Measurements from ENCODE around the gene ZNF491. TPM values are rescaled to one million over a fixed set of nuclear protein-coding genes. Genes with fewer than 3 reads are reported as not detected.
"Not testable (repeated sequence)": the region's sequence is repeated elsewhere in the genome, so short reads cannot be mapped to it uniquely, and the experiment has no call there.

The ZNF491 gene
- total RNA-seq, 1 donor from 2014 or later: not detected

DNA sequence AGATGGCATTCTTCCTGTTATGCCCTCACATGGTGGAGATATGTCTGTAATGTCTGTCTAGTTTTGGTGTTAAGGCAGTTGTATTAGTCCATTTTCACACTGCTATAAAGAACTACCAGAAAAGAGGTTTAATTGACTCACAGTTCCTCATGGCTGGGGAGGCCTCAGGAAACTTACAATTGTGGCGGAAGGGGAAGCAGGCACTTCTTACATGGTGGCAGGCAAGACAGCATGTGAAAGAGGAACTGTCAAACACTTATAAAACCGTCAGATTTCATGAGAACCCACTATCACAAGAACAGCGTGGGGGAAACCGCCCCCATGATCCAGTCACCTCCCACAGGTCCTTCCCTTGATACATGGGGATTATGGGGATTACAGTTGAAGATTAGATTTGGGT is 28.3 kb upstream of the ZNF491 start:
- peaks cover 32% of the 10 kb centered on the region for H3K79me2 ChIP-seq (ENCODE audit: insufficient read depth, low read length)
- H3K9ac ChIP-seq (ENCODE audit: low read length): no peak overlapping the region
- no peaks in the 10 kb centered on the region for H3K27me3 ChIP-seq (ENCODE audit: insufficient read depth, low read length)
- no peaks in the 10 kb centered on the region for H3K36me3 ChIP-seq (ENCODE audit: insufficient read depth, low read length)
- no peak for DNase-seq (ENCODE audit: low read depth)
- Mint-ChIP-seq H3K36me3 (ENCODE audit: low read depth, unreplicated experiment) (no peaks in the 10 kb centered on the region), H3K27ac (ENCODE audit: unreplicated experiment) (no peak overlapping the region), H3K4me1 (ENCODE audit: low read depth, unreplicated experiment) (no peaks in the 10 kb centered on the region), H3K9me3 (ENCODE audit: unreplicated experiment) (peaks cover 17% of the 10 kb centered on the region), H3K4me3 (ENCODE audit: unreplicated experiment) (no peak overlapping the region), H3K27me3 (ENCODE audit: low read depth, unreplicated experiment) (no peaks in the 10 kb centered on the region)
- no peaks in the 10 kb centered on the region for H3K4me1 ChIP-seq (ENCODE audit: insufficient read depth, low read length)
- FAIRE-seq: no peak
- peaks cover 20% of the 10 kb centered on the region for H3K9me3 ChIP-seq (ENCODE audit: insufficient read depth, low read depth, low read length)
- H3K4me3 ChIP-seq (ENCODE audit: insufficient read depth, low read depth, low read length): no peak overlapping the region
- H4K20me1 ChIP-seq (ENCODE audit: insufficient read depth, low read length): no peaks in the 10 kb centered on the region
- no peak overlapping the region for H3K4me2 ChIP-seq (ENCODE audit: low read length)
- no peak overlapping the region for H3K27ac ChIP-seq (ENCODE audit: low read depth, low read length)
- H2AFZ ChIP-seq (ENCODE audit: low read depth, low read length): no peak overlapping the region
- TF ChIP-seq, protein P1, sequence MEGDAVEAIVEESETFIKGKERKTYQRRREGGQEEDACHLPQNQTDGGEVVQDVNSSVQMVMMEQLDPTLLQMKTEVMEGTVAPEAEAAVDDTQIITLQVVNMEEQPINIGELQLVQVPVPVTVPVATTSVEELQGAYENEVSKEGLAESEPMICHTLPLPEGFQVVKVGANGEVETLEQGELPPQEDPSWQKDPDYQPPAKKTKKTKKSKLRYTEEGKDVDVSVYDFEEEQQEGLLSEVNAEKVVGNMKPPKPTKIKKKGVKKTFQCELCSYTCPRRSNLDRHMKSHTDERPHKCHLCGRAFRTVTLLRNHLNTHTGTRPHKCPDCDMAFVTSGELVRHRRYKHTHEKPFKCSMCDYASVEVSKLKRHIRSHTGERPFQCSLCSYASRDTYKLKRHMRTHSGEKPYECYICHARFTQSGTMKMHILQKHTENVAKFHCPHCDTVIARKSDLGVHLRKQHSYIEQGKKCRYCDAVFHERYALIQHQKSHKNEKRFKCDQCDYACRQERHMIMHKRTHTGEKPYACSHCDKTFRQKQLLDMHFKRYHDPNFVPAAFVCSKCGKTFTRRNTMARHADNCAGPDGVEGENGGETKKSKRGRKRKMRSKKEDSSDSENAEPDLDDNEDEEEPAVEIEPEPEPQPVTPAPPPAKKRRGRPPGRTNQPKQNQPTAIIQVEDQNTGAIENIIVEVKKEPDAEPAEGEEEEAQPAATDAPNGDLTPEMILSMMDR (IDR thresholded peaks at IDR 0.05; ENCODE audit: insufficient read depth, low read depth, low read length): no peak
- no peak for TF ChIP-seq EZH2 (IDR thresholded peaks at IDR 0.05; ENCODE audit: insufficient read depth, low read length)

DNA sequence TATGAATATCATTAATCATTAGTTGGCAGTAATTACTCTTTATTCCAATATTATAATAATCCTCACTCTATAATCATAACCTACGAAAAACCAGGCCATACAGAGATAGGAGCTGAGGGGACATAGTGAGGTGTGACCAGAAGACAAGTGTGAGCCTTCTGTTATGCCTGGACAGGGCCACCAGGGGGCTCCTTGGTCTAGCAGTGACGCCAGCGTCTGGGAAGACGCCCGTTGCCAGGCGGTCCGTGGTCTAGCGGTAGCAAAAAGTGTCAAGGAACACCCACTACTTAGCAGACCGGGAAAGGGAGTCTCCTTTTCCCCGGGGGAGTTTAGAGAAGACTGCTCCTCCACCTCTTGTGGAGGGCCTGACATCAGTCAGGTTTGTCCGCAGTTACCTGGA is 26.8 kb upstream of the ZNF491 start:
- not testable (repeated sequence) for H3K36me3 ChIP-seq (ENCODE audit: insufficient read depth, low read length); H3K9ac ChIP-seq (ENCODE audit: low read length); H3K27ac Mint-ChIP-seq (ENCODE audit: unreplicated experiment); H3K4me3 ChIP-seq (ENCODE audit: insufficient read depth, low read depth, low read length); H3K4me2 ChIP-seq (ENCODE audit: low read length); H3K4me1 Mint-ChIP-seq (ENCODE audit: low read depth, unreplicated experiment); H4K20me1 ChIP-seq (ENCODE audit: insufficient read depth, low read length); H2AFZ ChIP-seq (ENCODE audit: low read depth, low read length); H3K27me3 Mint-ChIP-seq (ENCODE audit: low read depth, unreplicated experiment); H3K4me1 ChIP-seq (ENCODE audit: insufficient read depth, low read length); H3K4me3 Mint-ChIP-seq (ENCODE audit: unreplicated experiment); FAIRE-seq; H3K27me3 ChIP-seq (ENCODE audit: insufficient read depth, low read length); DNase-seq (ENCODE audit: low read depth); H3K36me3 Mint-ChIP-seq (ENCODE audit: low read depth, unreplicated experiment); H3K27ac ChIP-seq (ENCODE audit: low read depth, low read length)
- Histone ChIP-seq H3K79me2 (ENCODE audit: insufficient read depth, low read length) (peaks cover 34% of the 10 kb centered on the region), H3K9me3 (ENCODE audit: insufficient read depth, low read depth, low read length) (peaks cover 18% of the 10 kb centered on the region)
- H3K9me3 Mint-ChIP-seq (ENCODE audit: unreplicated experiment): peaks cover 20% of the 10 kb centered on the region

DNA sequence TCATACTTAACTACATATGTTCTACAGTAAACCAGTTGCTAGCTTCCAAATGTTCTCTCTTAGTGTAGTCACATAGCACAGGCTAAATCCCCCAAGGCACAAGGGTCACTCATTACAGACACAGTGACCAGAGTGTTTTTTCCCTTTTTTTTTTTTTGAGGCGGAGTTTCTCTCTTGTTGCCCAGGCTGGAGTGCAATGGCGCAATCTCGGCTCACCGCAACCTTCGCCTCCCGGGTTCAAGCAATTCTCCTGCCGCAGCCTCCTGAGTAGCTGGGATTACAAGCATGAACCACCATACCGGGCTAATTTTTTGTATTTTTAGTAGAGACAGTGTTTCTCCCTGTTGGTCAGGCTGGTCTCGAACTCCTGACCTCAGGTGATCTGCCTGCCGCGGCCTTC is 21.7 kb upstream of the ZNF491 start:
- H3K4me3 ChIP-seq (ENCODE audit: insufficient read depth, low read depth, low read length); FAIRE-seq; H4K20me1 ChIP-seq (ENCODE audit: insufficient read depth, low read length); H3K4me2 ChIP-seq (ENCODE audit: low read length); H3K79me2 ChIP-seq (ENCODE audit: insufficient read depth, low read length); H3K4me1 Mint-ChIP-seq (ENCODE audit: low read depth, unreplicated experiment); H3K27ac ChIP-seq (ENCODE audit: low read depth, low read length); H3K36me3 Mint-ChIP-seq (ENCODE audit: low read depth, unreplicated experiment); DNase-seq (ENCODE audit: low read depth); H3K27ac Mint-ChIP-seq (ENCODE audit: unreplicated experiment); H3K27me3 ChIP-seq (ENCODE audit: insufficient read depth, low read length); H3K4me1 ChIP-seq (ENCODE audit: insufficient read depth, low read length); H2AFZ ChIP-seq (ENCODE audit: low read depth, low read length); H3K9ac ChIP-seq (ENCODE audit: low read length); H3K27me3 Mint-ChIP-seq (ENCODE audit: low read depth, unreplicated experiment); H3K4me3 Mint-ChIP-seq (ENCODE audit: unreplicated experiment): not testable (repeated sequence)
- peaks cover 34% of the 10 kb centered on the region for H3K36me3 ChIP-seq (ENCODE audit: insufficient read depth, low read length)
- peaks cover 18% of the 10 kb centered on the region for H3K9me3 Mint-ChIP-seq (ENCODE audit: unreplicated experiment)
- peaks cover 34% of the 10 kb centered on the region for H3K9me3 ChIP-seq (ENCODE audit: insufficient read depth, low read depth, low read length)
